SK-N-SH (cell line): ENCODE results near the gene KLHDC10. TPM values are rescaled to one million over a fixed set of nuclear protein-coding genes. Genes with fewer than 3 reads are reported as not detected.

Experiments used
- CTCF ChIA-PET: fragments of 300-600, 350-600 bp; formaldehyde crosslinking; extraction: SDS; loops from one replicate; lab custom pipeline; 2021; lab: Yijun Ruan, JAX
- POLR2A ChIA-PET: fragments of 350-600 bp; sonication (Branson Sonifier 250); formaldehyde crosslinking; extraction: SDS; loops from one replicate; lab custom pipeline; 2020; ENCODE audit warnings: antibody characterized with exemption, inconsistent platforms; lab: Yijun Ruan, JAX
- DNase-seq: peaks from one replicate; pipeline ENCODE4 v3.0.0; 2012
- H2AFZ ChIP-seq: fragments of 200-600 bp; sonication (generic); 2 replicates; pipeline ENCODE4 v1.8.1; 2016; ENCODE audit warnings: antibody characterized with exemption, mild to moderate bottlenecking, low read depth
- H3F3A ChIP-seq: fragments of 200-600 bp; sonication (generic); replicated peaks from 2 replicates; pipeline ENCODE3; 2016; ENCODE audit warnings: antibody characterized with exemption, mild to moderate bottlenecking; ENCODE audit not compliant: insufficient read depth
- H3K27ac ChIP-seq, 2 experiments: fragments of 200-500 bp in 1 of 2; fragments of 200-600 bp in 1 of 2; sonication (Bioruptor generic) in 1 of 2; sonication (generic), shearing (Covaris generic) in 1 of 2; 2 replicates each; pipeline versions ENCODE4 v1.5.1 to v1.6.1; 2014 to 2016; ENCODE audit warnings: low read depth in 2 of 2, inconsistent platforms in 1 of 2, low read length in 1 of 2, mild to moderate bottlenecking in 1 of 2, mixed read lengths in 1 of 2
- H3K27me3 ChIP-seq: fragments of 200-600 bp; sonication (generic), shearing (Covaris generic); 2 replicates; pipeline ENCODE4 v1.6.1; 2016; ENCODE audit warnings: mixed run types; ENCODE audit not compliant: insufficient read depth
- H3K36me3 ChIP-seq, 2 experiments: fragments of 200-500 bp in 1 of 2; fragments of 200-600 bp in 1 of 2; sonication (Bioruptor generic) in 1 of 2; sonication (generic) in 1 of 2; replicated peaks in 1 of 2; 2 replicates each; pipeline versions ENCODE3 to v1.5.1; 2014 to 2016; ENCODE audit warnings: low read length in 1 of 2, mild to moderate bottlenecking in 1 of 2; ENCODE audit not compliant: insufficient read depth in 2 of 2, control insufficient read depth in 1 of 2
- H3K4me1 ChIP-seq, 2 experiments: fragments of 200-500 bp in 1 of 2; fragments of 200-600 bp in 1 of 2; sonication (Bioruptor generic) in 1 of 2; sonication (generic), shearing (Covaris generic) in 1 of 2; 2 replicates each; pipeline versions ENCODE4 v1.5.1 to v1.6.1; 2014 to 2016; ENCODE audit warnings: low read depth in 1 of 2, low read length in 1 of 2, mixed run types in 1 of 2; ENCODE audit not compliant: insufficient read depth in 2 of 2, control insufficient read depth in 1 of 2
- H3K4me2 ChIP-seq: fragments of 200-600 bp; sonication (generic), shearing (Covaris generic); 2 replicates; pipeline ENCODE4 v1.6.1; 2017; ENCODE audit warnings: mixed run types
- H3K4me3 ChIP-seq, 2 experiments: fragments of 200-500 bp in 1 of 2; fragments of 200-600 bp in 1 of 2; sonication (Bioruptor generic) in 1 of 2; sonication (generic), shearing (Covaris generic) in 1 of 2; 2 replicates each; pipeline versions ENCODE4 v1.5.1 to v1.8.1; 2014 to 2016; ENCODE audit warnings: low read depth in 2 of 2, inconsistent platforms in 1 of 2, low read length in 1 of 2, mild to moderate bottlenecking in 1 of 2, mixed read lengths in 1 of 2, moderate library complexity in 1 of 2
- H3K79me2 ChIP-seq: fragments of 200-600 bp; sonication (generic); 2 replicates; pipeline ENCODE4 v1.8.1; 2017; ENCODE audit warnings: mild to moderate bottlenecking; ENCODE audit not compliant: insufficient read depth
- H3K9ac ChIP-seq: fragments of 200-600 bp; sonication (generic); 2 replicates; pipeline ENCODE4 v1.6.1; 2017; ENCODE audit warnings: mixed run types
- H3K9me2 ChIP-seq: fragments of 200-600 bp; sonication (generic); 2 replicates; pipeline ENCODE4 v1.6.1; 2017; ENCODE audit warnings: mixed run types
- H3K9me3 ChIP-seq: fragments of 200-600 bp; sonication (generic); 2 replicates; pipeline ENCODE4 v1.6.1; 2017; ENCODE audit warnings: mixed run types, mild to moderate bottlenecking, moderate library complexity
- H4K20me1 ChIP-seq: fragments of 200-600 bp; sonication (generic); 2 replicates; pipeline ENCODE4 v1.6.1; 2017; ENCODE audit warnings: mild to moderate bottlenecking, mixed run types; ENCODE audit not compliant: insufficient read depth
- CHD2 ChIP-seq: fragments of 150-350 bp; IDR thresholded peaks from 2 replicates; pipeline ENCODE4 v1.6.1; 2018; ENCODE audit warnings: low read length; ENCODE audit not compliant: partially characterized antibody
- ELF1 ChIP-seq: IDR thresholded peaks from 2 replicates; pipeline ENCODE4 v1.4.0; 2012
- EP300 ChIP-seq, 2 experiments: IDR thresholded peaks; 2 replicates each; pipeline versions ENCODE4 v1.4.0 to v1.6.1; 2012; ENCODE audit warnings: borderline replicate concordance in 1 of 2, low read depth in 1 of 2, low read length in 1 of 2
- FOXM1 ChIP-seq: IDR thresholded peaks from 2 replicates; pipeline ENCODE4 v1.4.0; 2012; ENCODE audit warnings: low read depth, mild to moderate bottlenecking
- GATA2 ChIP-seq: sonication (generic); formaldehyde crosslinking; IDR thresholded peaks from 2 replicates; pipeline ENCODE4 v1.5.0; 2020; ENCODE audit warnings: mild to moderate bottlenecking, missing genetic modification reagents
- IRF3 ChIP-seq: fragments of 150-350 bp; IDR thresholded peaks from 2 replicates; pipeline ENCODE4 v1.6.1; 2016; ENCODE audit warnings: mild to moderate bottlenecking, low read depth, low read length
- MAX ChIP-seq: IDR thresholded peaks from 2 replicates; pipeline ENCODE4 v1.4.0; 2012; ENCODE audit warnings: low read depth
- MEF2A ChIP-seq: IDR thresholded peaks from 2 replicates; pipeline ENCODE4 v1.4.0; 2012; ENCODE audit warnings: low read depth, borderline replicate concordance
- NFIC ChIP-seq: IDR thresholded peaks from 2 replicates; pipeline ENCODE4 v1.4.0; 2012; ENCODE audit warnings: borderline replicate concordance
- NRF1 ChIP-seq: IDR thresholded peaks from 2 replicates; pipeline ENCODE4 v1.6.1; 2012; ENCODE audit warnings: low read depth, mild to moderate bottlenecking, low read length
- RCOR1 ChIP-seq: fragments of 150-350 bp; IDR thresholded peaks from 2 replicates; pipeline ENCODE4 v1.6.1; 2017; ENCODE audit warnings: antibody characterized with exemption, low read length
- RFX5 ChIP-seq: IDR thresholded peaks from 2 replicates; pipeline ENCODE4 v1.6.1; 2012; ENCODE audit warnings: mild to moderate bottlenecking, improper control_type of control experiment, low read length
- RXRA ChIP-seq: IDR thresholded peaks from 2 replicates; pipeline ENCODE4 v1.4.0; 2012; ENCODE audit warnings: low read depth, mild to moderate bottlenecking, borderline replicate concordance
- SIN3A ChIP-seq: IDR thresholded peaks from 2 replicates; pipeline ENCODE4 v1.6.1; 2012; ENCODE audit warnings: low read depth, mild to moderate bottlenecking, low read length, moderate library complexity, borderline replicate concordance
- SMC3 ChIP-seq: IDR thresholded peaks from 2 replicates; pipeline ENCODE4 v1.6.1; 2012; ENCODE audit warnings: low read depth, low read length, improper control_type of control experiment
- TAF1 ChIP-seq: IDR thresholded peaks from 2 replicates; pipeline ENCODE4 v1.6.1; 2012; ENCODE audit warnings: low read depth, mild to moderate bottlenecking, low read length, moderate library complexity, borderline replicate concordance
- TCF12 ChIP-seq: IDR thresholded peaks from 2 replicates; pipeline ENCODE4 v1.4.0; 2012
- USF1 ChIP-seq: IDR thresholded peaks from 2 replicates; pipeline ENCODE4 v1.4.0; 2012; ENCODE audit warnings: low read depth, borderline replicate concordance
- YY1 ChIP-seq: IDR thresholded peaks from 2 replicates; pipeline ENCODE4 v1.4.0; 2012; ENCODE audit warnings: low read depth, mild to moderate bottlenecking
- ZBTB33 ChIP-seq: IDR thresholded peaks from 2 replicates; pipeline ENCODE4 v1.4.0; 2012; ENCODE audit warnings: low read depth, borderline replicate concordance
- WGBS: methylation state at CpG from one replicate; pipeline ENCODE4 v1.1.6; 2017; ENCODE audit warnings: low lambda C conversion rate; 5-methylcytosine and 5-hydroxymethylcytosine counted together
- polyA plus RNA-seq, 3 experiments: library from polyadenylated mRNA; depleted of rRNA; stranded (reverse); fragments of >200 nt; gene quantifications; 2 replicates each; pipeline ENCODE4 v1.2.3, GENCODE V29; 2012

The KLHDC10 gene
- polyA plus RNA-seq, 1 of the 3 experiments (the other 2 are of a cell fraction): 15.9 TPM

GRCh38 chr7:130107949-130108674, 37.8 kb downstream of the KLHDC10 start:
- H3K27ac ChIP-seq: no peak overlapping the region
- peaks cover 0 to 9% of the 10 kb centered on the region in 2 experiments for H3K36me3 ChIP-seq
- H3K9me3 ChIP-seq: no peaks in the 10 kb centered on the region
- TF ChIP-seq SMC3 (no peak), EP300 (IDR thresholded peaks at IDR 0.05; ENCODE audit: borderline replicate concordance in 1 of 2, low read depth in 1 of 2, low read length in 1 of 2) (no peak), NFIC (no peak), CHD2 (no peak), FOXM1 (no peak), MAX (no peak), USF1 (no peak), TCF12 (no peak), YY1 (no peak), MEF2A (no peak), SIN3A (no peak), ZBTB33 (no peak), IRF3 (no peak), TAF1 (no peak), RCOR1 (no peak), RFX5 (no peak), RXRA (no peak), NRF1 (no peak), ELF1 (no peak), GATA2 (CRISPR knock-in tag) (no peak)
- no peak overlapping the region for H3K9ac ChIP-seq
- H3F3A ChIP-seq: no peaks in the 10 kb centered on the region
- POLR2A ChIA-PET: no interaction called here
- peaks cover 3% of the 10 kb centered on the region for H3K79me2 ChIP-seq
- no peaks in the 10 kb centered on the region for H4K20me1 ChIP-seq
- CTCF ChIA-PET: interaction anchor here (0.7 kb wide), 1 partner anchor 58 kb away, joined by 3 read pairs; no protein-coding TSS in a partner anchor
- no peak for DNase-seq
- no peaks in the 10 kb centered on the region for H3K27me3 ChIP-seq
- H3K4me2 ChIP-seq: no peak overlapping the region
- H3K4me3 ChIP-seq: no peak overlapping the region
- WGBS: 96% methylated on average over 31 of the region's 31 CpGs
- H3K9me2 ChIP-seq: no peaks in the 10 kb centered on the region
- no peak overlapping the region for H2AFZ ChIP-seq
- no peaks in the 10 kb centered on the region for H3K4me1 ChIP-seq
